Transverse colon (tissue), 4 donors: ENCODE results near the gene XRCC5. TPM values are rescaled to one million over a fixed set of nuclear protein-coding genes. Genes with fewer than 3 reads are reported as not detected.

Experiments used
- DNase-seq: peaks from one replicate; pipeline ENCODE4 v3.0.0-alpha.2; 2019
- H3K27ac ChIP-seq, 4 donors: fragments of 200-600 bp; sonication (generic); 2 replicates each; pipeline ENCODE4 v1.5.1; 2016 to 2018; ENCODE audit warnings: inconsistent platforms in 4 of 4
- H3K27me3 ChIP-seq: fragments of 200-600 bp; sonication (generic); 2 replicates; pipeline ENCODE4 v1.5.1; 2017; ENCODE audit warnings: inconsistent platforms
- H3K36me3 ChIP-seq, 4 donors: fragments of 200-600 bp; sonication (generic); 2 replicates each; pipeline ENCODE4 v1.5.1; 2017 to 2019; ENCODE audit warnings: inconsistent platforms in 4 of 4
- H3K4me1 ChIP-seq, 4 donors: fragments of 200-600 bp; sonication (generic); 2 replicates each; pipeline ENCODE4 v1.5.1; 2017 to 2020; ENCODE audit warnings: inconsistent platforms in 4 of 4
- H3K4me3 ChIP-seq, 4 donors: fragments of 200-600 bp; sonication (generic); 1 replicate in 1 of 4; 2 replicates in 3 of 4; pipeline versions ENCODE4 v1.5.1 to v1.6.1; 2017 to 2019; ENCODE audit warnings: inconsistent platforms in 4 of 4
- H3K9me3 ChIP-seq, 2 donors: fragments of 200-600 bp; sonication (generic); 2 replicates each; pipeline ENCODE4 v1.5.1; 2017 to 2019; ENCODE audit warnings: inconsistent platforms in 2 of 2
- EP300 ChIP-seq: sonication (generic); formaldehyde crosslinking; IDR thresholded peaks from one replicate; pipeline ENCODE4 v1.6.1; 2017; ENCODE audit warnings: antibody characterized with exemption, low read depth
- POLR2A ChIP-seq: fragments of 450-650 bp; IDR thresholded peaks from one replicate; pipeline ENCODE4 v1.6.1; 2016; ENCODE audit warnings: antibody characterized with exemption, mild to moderate bottlenecking, moderate library complexity
- POLR2AphosphoS5 ChIP-seq, 3 donors: sonication (generic); formaldehyde crosslinking; IDR thresholded peaks; one replicate each; pipeline ENCODE4 v1.6.1; 2016; ENCODE audit warnings: antibody characterized with exemption in 3 of 3
- WGBS, 2 donors: methylation state at CpG; one replicate each; pipeline ENCODE4 v1.1.5; 2018; ENCODE audit warnings: low coverage in 1 of 2; 5-methylcytosine and 5-hydroxymethylcytosine counted together
- in situ Hi-C, 4 donors: fragments of 200-750 bp; cut with MboI; loops; one replicate each; pipeline versions ENCODE4 v1.15.0 to v1.15.1; 2017; ENCODE audit warnings: low sequenced_read_pairs in 3 of 4, low pct_ligation_motif_present in 1 of 4, low pct_unique_long_range_greater_than_20kb in 1 of 4
- intact Hi-C: fragments of 100-400 bp; cut with DNase I; formaldehyde crosslinking; loops from one replicate; pipeline ENCODE4 v1.15.1; 2023; ENCODE audit warnings: low total_unique reads
- total RNA-seq, 4 donors: library from RNA; depleted of rRNA; stranded (reverse); fragments of >200 nt; gene quantifications; one replicate each; pipeline ENCODE4 v1.1.0, GENCODE V29; 2016
- TF ChIP-seq, protein P1 (sequence below), 5 experiments: fragments of 200-600 bp in 3 of 5; fragments of 450-650 bp in 2 of 5; sonication (generic) in 3 of 5; IDR thresholded peaks; 1 replicate in 2 of 5; 2 replicates in 3 of 5; pipeline ENCODE4 v1.5.1; 2016 to 2017; ENCODE audit warnings: antibody characterized with exemption in 5 of 5, inconsistent platforms in 3 of 5, mild to moderate bottlenecking in 2 of 5, moderate library complexity in 1 of 5

XRCC5 gene
- total RNA-seq: 100 to 1,000 TPM in 2 of 4 donors, 10 to 100 TPM in 2; 75.6 to 120 (median 101) TPM

DNA sequence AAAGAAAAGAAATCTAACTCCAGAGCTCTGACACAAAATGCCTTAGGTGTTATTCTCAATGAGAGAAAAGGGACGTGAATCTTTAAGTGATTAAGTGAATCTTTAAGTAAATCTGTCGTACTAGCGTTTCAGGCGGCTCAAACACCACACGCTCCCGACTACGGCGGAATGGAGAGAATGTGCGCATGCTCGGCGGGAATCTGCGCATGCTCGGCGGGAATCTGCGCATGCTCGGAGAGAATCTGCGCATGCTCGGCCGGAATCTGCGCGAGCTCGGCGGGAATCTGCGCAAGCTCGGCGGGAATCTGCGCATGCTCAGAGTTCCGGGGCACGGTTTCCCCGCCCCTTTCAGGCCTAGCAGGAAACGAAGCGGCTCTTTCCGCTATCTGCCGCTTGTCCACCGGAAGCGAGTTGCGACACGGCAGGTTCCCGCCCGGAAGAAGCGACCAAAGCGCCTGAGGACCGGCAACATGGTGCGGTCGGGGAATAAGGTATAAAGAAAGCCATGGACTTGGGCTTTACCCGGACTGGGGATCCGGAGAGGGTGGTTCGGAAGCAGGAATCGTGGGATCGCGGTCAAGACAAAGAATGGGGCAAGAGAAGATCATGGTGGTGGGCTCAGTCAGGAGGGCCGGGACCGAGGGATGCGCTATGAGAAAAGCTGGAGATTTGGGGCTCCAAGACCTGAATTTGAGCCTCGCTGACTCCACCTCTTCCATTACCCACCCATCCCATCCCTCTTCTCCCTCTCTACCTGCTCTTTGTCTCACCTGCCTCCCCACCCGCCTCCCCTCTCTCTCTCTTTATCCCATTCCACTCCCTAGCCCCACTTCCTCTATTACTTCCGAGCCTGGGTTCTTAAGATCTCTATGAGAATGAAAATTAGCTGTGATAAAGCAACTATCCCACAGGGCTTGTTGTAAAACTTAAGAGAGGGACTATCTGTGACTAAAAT lies at the start of gene XRCC5:
Gene XRCC5 (plus strand): TSS at position 382 of the 955 bp plus-strand sequence. CDS start 89 bp downstream, at position 471.
- Histone ChIP-seq H3K9me3 (no peaks in the 10 kb centered on the region), H3K4me3 (peak within 1 kb of the TSS; percentile 75 to 98 (median 86)), H3K36me3 (peaks cover 0 to 24% (median 3%) of the 10 kb centered on the region in 4 donors), H3K27ac (peak within 1 kb of the TSS; percentile 89 to 97 (median 94)), H3K4me1 (peaks cover 8 to 40% (median 20%) of the 10 kb centered on the region in 4 donors), H3K27me3 (no peaks in the 10 kb centered on the region)
- in situ Hi-C loops: loop anchor here in 2 of 4 donors (25.0 kb wide), 1 partner anchor 303 kb away; the partner anchor contains the start of gene SMARCAL1 (in 2 of the 2)
- WGBS, 2 donors: 0 to 1% methylated on average over 1 to 57 of the region's 57 CpGs
- DNase-seq: peak; percentile 99
- intact Hi-C loops: no loop called here
- TF ChIP-seq, protein P1, sequence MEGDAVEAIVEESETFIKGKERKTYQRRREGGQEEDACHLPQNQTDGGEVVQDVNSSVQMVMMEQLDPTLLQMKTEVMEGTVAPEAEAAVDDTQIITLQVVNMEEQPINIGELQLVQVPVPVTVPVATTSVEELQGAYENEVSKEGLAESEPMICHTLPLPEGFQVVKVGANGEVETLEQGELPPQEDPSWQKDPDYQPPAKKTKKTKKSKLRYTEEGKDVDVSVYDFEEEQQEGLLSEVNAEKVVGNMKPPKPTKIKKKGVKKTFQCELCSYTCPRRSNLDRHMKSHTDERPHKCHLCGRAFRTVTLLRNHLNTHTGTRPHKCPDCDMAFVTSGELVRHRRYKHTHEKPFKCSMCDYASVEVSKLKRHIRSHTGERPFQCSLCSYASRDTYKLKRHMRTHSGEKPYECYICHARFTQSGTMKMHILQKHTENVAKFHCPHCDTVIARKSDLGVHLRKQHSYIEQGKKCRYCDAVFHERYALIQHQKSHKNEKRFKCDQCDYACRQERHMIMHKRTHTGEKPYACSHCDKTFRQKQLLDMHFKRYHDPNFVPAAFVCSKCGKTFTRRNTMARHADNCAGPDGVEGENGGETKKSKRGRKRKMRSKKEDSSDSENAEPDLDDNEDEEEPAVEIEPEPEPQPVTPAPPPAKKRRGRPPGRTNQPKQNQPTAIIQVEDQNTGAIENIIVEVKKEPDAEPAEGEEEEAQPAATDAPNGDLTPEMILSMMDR (IDR thresholded peaks at IDR 0.05): no peak
- peak; percentile 73 for TF ChIP-seq POLR2A
- peak; percentile 71 to 84 (median 84) for TF ChIP-seq POLR2AphosphoS5 (IDR thresholded peaks at IDR 0.05)
- TF ChIP-seq EP300: peak; percentile 14

DNA sequence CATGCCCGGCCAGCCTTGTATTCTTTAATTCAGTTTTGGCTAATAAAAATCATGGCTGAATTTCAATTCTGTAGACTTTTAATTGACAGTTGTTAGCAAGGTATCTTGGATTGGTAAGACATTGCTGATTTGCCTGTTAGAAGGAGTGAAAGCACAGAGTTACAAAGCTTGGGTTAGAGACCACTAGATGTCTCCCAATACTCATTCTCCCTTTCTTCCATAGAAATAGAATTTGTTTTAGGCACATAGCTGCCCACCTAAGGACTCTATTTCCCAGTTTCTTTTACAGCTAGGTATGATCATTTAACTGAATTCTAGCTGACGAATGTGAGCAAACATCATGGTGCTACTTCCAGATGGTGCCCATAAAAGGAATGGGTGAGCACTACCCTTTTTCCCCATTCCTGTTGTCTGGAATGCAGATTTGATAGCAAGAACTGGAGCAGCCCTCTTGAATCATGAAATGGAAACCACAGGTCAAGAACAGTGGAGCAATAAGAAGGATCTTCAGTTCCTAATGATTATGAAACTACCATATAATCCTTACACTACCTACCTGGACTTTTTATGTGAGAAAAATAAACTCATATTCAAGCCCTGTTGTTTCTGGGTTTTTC lies 45.0 kb upstream of the XRCC5 start:
- Histone ChIP-seq H3K36me3 (peaks cover 0 to 6% (median 0%) of the 10 kb centered on the region in 4 donors), H3K4me1 (no peaks in the 10 kb centered on the region), H3K9me3 (no peaks in the 10 kb centered on the region), H3K27ac (no peak overlapping the region), H3K4me3 (no peak overlapping the region), H3K27me3 (no peaks in the 10 kb centered on the region)
- no peak for DNase-seq
- WGBS, 2 donors: 80 to 89% methylated on average over 2 of the region's 2 CpGs
- in situ Hi-C loops (no loop called here), intact Hi-C loops (no loop called here)
- TF ChIP-seq POLR2A: no peak
- TF ChIP-seq, protein P1 (IDR thresholded peaks at IDR 0.05): no peak
- TF ChIP-seq POLR2AphosphoS5 (IDR thresholded peaks at IDR 0.05): no peak
- TF ChIP-seq EP300: no peak

- H3K9me3 ChIP-seq: no peaks in the 10 kb centered on the region
- TF ChIP-seq, protein P1 (IDR thresholded peaks at IDR 0.05): no peak
- TF ChIP-seq POLR2AphosphoS5 (IDR thresholded peaks at IDR 0.05) (no peak), POLR2A (no peak), EP300 (no peak)
- no peak overlapping the region for H3K4me3 ChIP-seq
- no peaks in the 10 kb centered on the region for H3K4me1 ChIP-seq
- in situ Hi-C loops (no loop called here), intact Hi-C loops (no loop called here)
- WGBS, 2 donors: 67 to 88% methylated on average over 1 of the region's 1 CpG
- H3K27me3 ChIP-seq: no peaks in the 10 kb centered on the region
- no peak for DNase-seq
- H3K27ac ChIP-seq: no peak overlapping the region
- H3K36me3 ChIP-seq: peaks cover 0 to 6% (median 0%) of the 10 kb centered on the region in 4 donors
Observed at GRCh38 chr2:216064665-216065064, 44.5 kb upstream of the XRCC5 start.

GRCh38 chr2:216066230-216066629 lies 42.9 kb upstream of the XRCC5 start:
- 89 to 95% methylated on average over 3 to 5 of the region's 5 CpGs for WGBS, 2 donors

More at GRCh38 chr2:216066230-216066629, 42.9 kb upstream of the XRCC5 start:
- Histone ChIP-seq H3K27me3 (no peaks in the 10 kb centered on the region), H3K4me1 (no peaks in the 10 kb centered on the region), H3K4me3 (no peak overlapping the region), H3K27ac (no peak overlapping the region), H3K36me3 (peaks cover 0 to 6% (median 0%) of the 10 kb centered on the region in 4 donors), H3K9me3 (no peaks in the 10 kb centered on the region)
- DNase-seq: no peak
- TF ChIP-seq, protein P1 (IDR thresholded peaks at IDR 0.05): no peak
- TF ChIP-seq POLR2AphosphoS5 (IDR thresholded peaks at IDR 0.05) (no peak), EP300 (no peak), POLR2A (no peak)
- in situ Hi-C loops: no loop called here
- intact Hi-C loops: no loop called here
